A549 treated with DMSO at 1 μM for 4 hours (cell line): ENCODE results near the gene TSSC4. TPM values are rescaled to one million over a fixed set of nuclear protein-coding genes. Genes with fewer than 3 reads are reported as not detected.

Experiments used
- total RNA-seq: library from RNA; stranded (reverse); fragments of 200-300 nt; extraction: Qiagen RNA extraction; gene quantifications from 5 replicates; pipeline ENCODE4 v1.2.3, GENCODE V29; 2022; ENCODE audit warnings: low read depth

Gene TSSC4
- 45.9 to 81.0 TPM (median 67.4 TPM) in 5 replicates for total RNA-seq

DNA sequence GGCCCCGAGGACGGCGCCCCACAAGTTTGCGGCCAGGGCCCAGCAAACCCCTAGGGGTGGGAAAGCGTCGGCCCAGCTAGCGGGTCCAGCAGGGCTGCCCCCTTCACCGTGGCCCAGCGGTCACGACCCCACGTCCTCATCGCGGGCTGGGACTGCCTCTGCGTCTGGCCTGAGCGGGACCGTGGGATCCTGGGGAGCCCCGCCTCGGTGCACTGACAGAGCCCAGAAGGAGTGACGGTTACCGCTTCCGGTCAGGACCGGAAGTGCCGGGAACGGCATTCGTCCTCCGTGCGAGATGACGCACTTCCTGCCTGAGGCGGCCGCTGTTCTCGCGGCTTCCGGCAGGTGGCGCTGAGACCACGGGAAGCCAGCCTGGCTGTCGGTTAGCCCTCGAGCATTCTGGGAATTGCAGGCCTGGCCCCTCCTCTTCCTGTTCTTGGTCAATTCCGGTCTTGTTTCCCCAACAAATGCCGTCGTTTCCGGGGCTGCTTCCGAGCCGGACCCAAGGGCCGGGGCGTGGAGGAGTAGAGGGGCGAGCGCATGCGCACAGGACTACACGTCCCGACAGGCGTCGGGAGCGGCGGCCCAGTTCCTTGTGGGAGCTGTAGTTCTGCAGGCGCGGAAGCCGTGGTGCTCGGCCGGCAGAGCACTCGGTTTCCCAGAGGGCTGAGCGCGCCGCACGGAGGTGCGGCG lies at the start of gene TSSC4:
TSS of gene TSSC4 (plus strand) at position 682 of the 693 bp plus-strand sequence. CDS start 1,884 bp downstream, outside the sequence.

DNA sequence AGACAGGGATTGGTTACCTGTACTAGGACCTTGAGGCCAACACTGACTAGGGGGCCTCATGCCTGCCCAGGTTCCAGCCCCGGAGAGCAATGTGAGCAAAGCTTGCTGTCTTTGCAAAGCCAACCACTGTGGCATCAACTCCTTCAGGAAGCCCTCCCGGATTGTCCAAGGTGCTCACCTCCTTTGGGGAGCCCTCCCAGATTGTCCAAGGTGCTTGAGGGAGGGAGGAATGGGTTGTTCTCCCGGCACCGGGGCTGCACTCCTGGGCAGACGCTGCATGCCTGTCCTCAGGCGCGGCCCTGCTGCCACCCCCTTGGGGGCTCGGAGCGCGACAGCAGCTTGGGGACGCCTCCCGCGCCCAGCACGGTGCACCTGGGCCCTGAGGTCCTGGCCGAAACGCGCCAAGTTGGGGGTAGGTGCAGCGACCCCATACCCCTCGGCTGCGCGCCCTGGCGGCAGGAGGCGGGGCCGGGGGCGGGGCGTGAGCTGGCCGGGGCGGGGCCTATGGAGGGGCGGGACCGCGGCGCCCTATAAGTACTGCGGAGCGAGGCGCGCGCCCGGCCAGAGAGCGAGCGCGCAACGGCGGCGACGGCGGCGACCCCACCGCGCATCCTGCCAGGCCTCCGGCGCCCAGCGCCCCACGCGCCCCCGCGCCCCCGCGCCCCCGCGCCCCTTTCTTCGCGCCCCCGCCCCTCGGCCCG lies 23.6 kb upstream of the TSSC4 start, which contains the start of gene CD81:
TSS of gene CD81 (plus strand) at position 560 of the 701 bp plus-strand sequence. CDS start 240 bp downstream, outside the sequence.

DNA sequence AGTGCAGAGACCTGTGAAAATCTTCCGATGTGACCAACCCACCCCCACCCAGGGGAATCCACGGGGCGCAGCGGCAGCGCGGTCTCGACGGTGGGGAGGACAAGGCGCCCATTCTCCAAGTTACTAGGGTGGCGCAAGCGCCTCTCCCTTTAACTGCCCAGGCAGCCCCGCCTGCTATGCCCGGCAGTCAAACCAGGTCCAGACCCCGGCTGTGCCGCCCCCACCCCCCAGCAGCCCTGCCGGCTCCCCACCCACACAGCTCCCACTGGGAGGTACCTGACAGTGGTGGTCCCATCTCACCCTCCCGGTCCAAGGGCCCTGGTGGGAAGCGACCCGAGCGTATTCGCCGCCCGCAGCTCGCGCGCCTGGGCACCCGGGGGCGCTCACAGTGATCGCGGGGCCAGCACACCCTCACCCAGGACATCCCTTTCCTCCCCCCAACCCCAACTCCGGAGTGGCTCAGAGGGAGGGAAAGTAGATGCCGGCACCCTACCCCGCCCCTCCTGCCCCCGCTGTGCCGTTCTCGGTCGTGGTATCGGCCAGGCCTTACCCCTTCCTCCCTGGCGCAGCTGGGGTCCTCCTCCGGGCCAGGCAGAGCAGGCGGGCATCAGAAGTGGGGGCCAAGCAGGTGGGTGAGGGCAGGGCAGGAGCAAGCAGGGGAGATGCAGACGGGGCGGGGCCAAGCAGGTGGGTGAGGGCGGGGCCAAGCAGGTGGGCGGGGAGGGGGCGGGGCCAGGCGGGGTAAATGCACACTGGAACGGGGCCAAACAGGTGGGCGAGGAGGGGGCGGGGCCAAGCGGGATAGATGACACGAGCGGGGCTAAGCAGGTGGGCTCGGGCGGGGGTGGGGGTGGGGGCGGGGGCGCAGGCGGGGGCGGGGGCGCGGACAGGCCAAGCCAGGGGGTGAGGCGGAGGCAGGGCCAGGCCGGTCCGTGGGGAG lies 43.6 kb downstream of the TSSC4 start, which contains the start of gene TRPM5:
TSS of gene TRPM5 (minus strand) at position 634 of the 940 bp plus-strand sequence. CDS start 21,478 bp downstream, outside the sequence.

DNA sequence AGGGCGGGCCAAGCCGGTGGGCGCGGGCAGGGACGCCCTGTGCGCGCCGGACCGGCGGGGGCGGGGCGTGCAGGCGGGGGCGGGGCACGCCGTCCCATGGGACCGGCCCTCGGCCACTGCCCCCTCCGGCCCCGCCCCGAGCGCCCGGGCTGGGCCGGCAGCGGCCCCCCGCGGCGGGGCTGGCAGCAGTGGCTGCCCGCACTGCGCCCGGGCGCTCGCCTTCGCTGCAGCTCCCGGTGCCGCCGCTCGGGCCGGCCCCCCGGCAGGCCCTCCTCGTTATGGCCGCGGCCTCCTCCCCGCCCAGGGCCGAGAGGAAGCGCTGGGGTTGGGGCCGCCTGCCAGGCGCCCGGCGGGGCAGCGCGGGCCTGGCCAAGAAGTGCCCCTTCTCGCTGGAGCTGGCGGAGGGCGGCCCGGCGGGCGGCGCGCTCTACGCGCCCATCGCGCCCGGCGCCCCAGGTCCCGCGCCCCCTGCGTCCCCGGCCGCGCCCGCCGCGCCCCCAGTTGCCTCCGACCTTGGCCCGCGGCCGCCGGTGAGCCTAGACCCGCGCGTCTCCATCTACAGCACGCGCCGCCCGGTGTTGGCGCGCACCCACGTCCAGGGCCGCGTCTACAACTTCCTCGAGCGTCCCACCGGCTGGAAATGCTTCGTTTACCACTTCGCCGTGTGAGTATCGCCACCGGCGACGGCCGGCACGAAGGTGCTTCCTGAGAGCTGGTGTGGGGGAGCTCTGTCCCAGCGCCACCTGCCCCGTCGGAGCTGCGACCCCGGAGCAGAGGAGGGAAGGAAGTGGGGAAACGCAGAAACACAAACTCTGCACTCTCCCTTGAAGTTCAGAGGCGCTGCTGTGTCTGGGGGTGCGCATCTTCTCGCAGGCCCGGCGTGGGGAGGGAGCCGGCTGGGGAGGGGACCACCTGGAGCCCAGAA lies 44.5 kb downstream of the TSSC4 start, which contains the start of gene KCNQ1:
TSS of gene KCNQ1 (plus strand) at position 188 of the 925 bp plus-strand sequence. CDS start at position 279, 91 bp downstream.

Other genes starting within 250 kb of the TSSC4 start
- gene INS, start 239.5 kb upstream of the TSSC4 start, total RNA-seq, result not detected in 5 replicates
- gene TH, start 228.9 kb upstream of the TSSC4 start, total RNA-seq, result 0.09 TPM in 1 of 5 replicates, not detected in the others
- gene ASCL2, start 130.2 kb upstream of the TSSC4 start, total RNA-seq, result not detected in 5 replicates
- not detected in 5 replicates for gene C11orf21, start 98.8 kb upstream of the TSSC4 start, total RNA-seq
- gene TSPAN32, start 98.7 kb upstream of the TSSC4 start, total RNA-seq, result not detected in 5 replicates
- 347 to 412 TPM (median 389 TPM) in 5 replicates for gene CD81, start 23.4 kb upstream of the TSSC4 start, total RNA-seq
- gene TRPM5, start 43.8 kb downstream of the TSSC4 start, total RNA-seq, result not detected in 5 replicates
- 0.22 to 0.31 TPM (median 0.24 TPM) in 5 replicates for gene KCNQ1, start 44.3 kb downstream of the TSSC4 start, total RNA-seq